Kidney (tissue), 14 donors: Measurements from ENCODE around the gene ADARB1. TPM values are rescaled to one million over a fixed set of nuclear protein-coding genes. Genes with fewer than 3 reads are reported as not detected.

Experiments used
- DNase-seq, 5 donors: peaks; one replicate each; pipeline ENCODE4 v3.0.0-alpha.2; 2013 to 2020
- FAIRE-seq: peaks from 2 replicates; lab custom pipeline; 2012; peaks lifted over from hg19 to GRCh38; lab: Jason Lieb, UNC
- H3K27ac ChIP-seq, 2 donors: one replicate each; pipeline ENCODE4 v1.7.0; 2013; ENCODE audit warnings: low read depth in 2 of 2, low read length in 2 of 2, inconsistent platforms in 1 of 2
- H3K27me3 ChIP-seq: one replicate; pipeline ENCODE4 v1.7.1; 2013; ENCODE audit warnings: low read length, inconsistent platforms; ENCODE audit not compliant: control insufficient read depth, insufficient read depth
- H3K36me3 ChIP-seq, 3 donors: one replicate each; pipeline versions ENCODE4 v1.7.0 to v1.7.1; 2013; ENCODE audit warnings: low read length in 3 of 3, control low read depth in 1 of 3, inconsistent platforms in 1 of 3; ENCODE audit not compliant: insufficient read depth in 3 of 3, control insufficient read depth in 2 of 3
- H3K4me1 ChIP-seq, 3 donors: one replicate each; pipeline versions ENCODE4 v1.7.0 to v1.7.1; 2013; ENCODE audit warnings: low read length in 3 of 3, inconsistent platforms in 1 of 3, low read depth in 1 of 3; ENCODE audit not compliant: control insufficient read depth in 2 of 3, insufficient read depth in 2 of 3
- H3K4me3 ChIP-seq, 3 donors: one replicate each; pipeline versions ENCODE4 v1.7.0 to v1.8.1; 2013; ENCODE audit warnings: low read length in 3 of 3, control low read depth in 1 of 3, inconsistent platforms in 1 of 3
- H3K9ac ChIP-seq, 3 donors: one replicate each; pipeline versions ENCODE4 v1.7.0 to v1.7.1; 2013; ENCODE audit warnings: low read length in 3 of 3, control low read depth in 1 of 3, inconsistent platforms in 1 of 3
- H3K9me3 ChIP-seq, 3 donors: one replicate each; pipeline versions ENCODE4 v1.7.0 to v1.7.1; 2013; ENCODE audit warnings: low read length in 3 of 3, control low read depth in 1 of 3, inconsistent platforms in 1 of 3; ENCODE audit not compliant: control insufficient read depth in 2 of 3, insufficient read depth in 1 of 3
- CTCF ChIP-seq: IDR thresholded peaks from 3 replicates; pipeline ENCODE4 v1.5.1; 2012; ENCODE audit warnings: mild to moderate bottlenecking, moderate library complexity, borderline replicate concordance; ENCODE audit not compliant: insufficient read depth; ENCODE audit errors: extremely low read depth
- intact Hi-C: fragments of 100-400 bp; cut with DNase I; formaldehyde crosslinking; loops from one replicate; pipeline ENCODE4 v1.11.1; 2022
- polyA plus RNA-seq: library from polyadenylated mRNA; stranded (reverse); fragments of 350-450 nt; fragmentation: Illumina TruSeq; extraction: RNeasy Lipid Tissue Mini Kit (QIAGEN cat#74804); gene quantifications from one replicate; pipeline ENCODE4 v1.2.3, GENCODE V29; 2014; ENCODE audit warnings: low read depth, low replicate concordance; ENCODE audit not compliant: insufficient read depth
- total RNA-seq: library from RNA; stranded (reverse); fragmentation: NEBNext Ultra II Directional; extraction: Animal tissue kit (Norgen Biotek cat#: 25700); gene quantifications from one replicate; pipeline ENCODE4 v1.2.1, GENCODE V29; 2021
- donor health status: control.
- donor health status: control.
- donor health status: control.
- donor health status: control.
- donor health status: control.
- donor health status: DM: yes; HTN: yes; CAD: no.
- donor health status: Normal renal cell carcinoma (clear cell type).

Gene ADARB1
- total and polyA plus RNA-seq, 2 donors from 2014 or later = 6.7 to 34.9 TPM

- DNase-seq (peak in 2 of 5 donors; percentile 27 to 46), FAIRE-seq (no peak)
- Histone ChIP-seq H3K36me3 (peaks cover 2 to 35% (median 20%) of the 10 kb centered on the region in 3 donors), H3K27me3 (no peaks in the 10 kb centered on the region), H3K9ac (no peak overlapping the region), H3K4me1 (peaks cover 0 to 3% (median 0%) of the 10 kb centered on the region in 3 donors), H3K4me3 (no peak overlapping the region), H3K27ac (no peak overlapping the region), H3K9me3 (no peaks in the 10 kb centered on the region)
- intact Hi-C loops = no loop called here
- no peak for TF ChIP-seq CTCF
Measured at GRCh38 chr21:45264146-45264911, 189.9 kb downstream of the ADARB1 start.

GRCh38 chr21:45264912-45265515 is 190.6 kb downstream of the ADARB1 start:
- intact Hi-C loops = no loop called here
- H3K9me3 ChIP-seq = no peaks in the 10 kb centered on the region
- H3K36me3 ChIP-seq = peaks cover 3 to 38% (median 20%) of the 10 kb centered on the region in 3 donors
- DNase-seq (peak in 3 of 5 donors; percentile 5 to 75 (median 18)), FAIRE-seq (no peak)
- H3K4me3 ChIP-seq = no peak overlapping the region
- H3K27me3 ChIP-seq = no peaks in the 10 kb centered on the region
- no peak overlapping the region for H3K9ac ChIP-seq
- no peak overlapping the region for H3K27ac ChIP-seq
- peaks cover 0 to 3% (median 0%) of the 10 kb centered on the region in 3 donors for H3K4me1 ChIP-seq
- TF ChIP-seq CTCF = no peak

GRCh38 chr21:45265721-45266517 is 191.5 kb downstream of the ADARB1 start:
- Histone ChIP-seq H3K9me3 (no peaks in the 10 kb centered on the region), H3K36me3 (peaks cover 7 to 44% (median 23%) of the 10 kb centered on the region in 3 donors), H3K27me3 (no peaks in the 10 kb centered on the region), H3K4me3 (no peak overlapping the region), H3K9ac (no peak overlapping the region), H3K27ac (no peak overlapping the region), H3K4me1 (peaks cover 0 to 3% (median 0%) of the 10 kb centered on the region in 3 donors)
- intact Hi-C loops = no loop called here
- FAIRE-seq (no peak), DNase-seq (peak in 3 of 5 donors; percentile 8 to 52 (median 20))
- no peak for TF ChIP-seq CTCF
